ENCODE measurements around the gene DNAI1.

GRCh38 chr9:34485822-34486221 is 27.2 kb downstream of the DNAI1 start:
- TF ChIP-seq CTCF (IDR thresholded peaks at IDR 0.05) (no peak), ZFX (IDR thresholded peaks at IDR 0.05; ENCODE audit: borderline replicate concordance) (no peak)

Data from 22Rv1 (cell line).